ENCODE results near the gene ARHGAP42.

DNA sequence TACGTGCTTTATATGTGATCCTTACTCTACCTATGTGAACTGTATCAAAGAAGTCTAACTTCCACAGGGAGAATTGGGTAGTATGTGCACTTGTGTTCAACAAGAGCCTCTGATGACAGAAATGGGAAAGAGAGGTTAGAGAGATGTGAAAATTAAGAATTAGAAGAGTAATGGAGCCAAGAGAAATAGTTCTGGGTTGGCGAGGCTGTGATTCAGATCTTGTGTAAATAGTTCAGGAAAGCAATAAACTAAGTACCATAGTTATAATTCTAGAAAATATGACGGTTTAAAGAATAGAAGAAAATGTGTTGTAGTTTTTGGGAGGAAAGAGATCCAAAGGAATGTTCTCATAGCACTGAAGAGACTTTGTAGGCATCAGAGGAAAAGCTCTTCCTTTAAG, 112.4 kb downstream of the ARHGAP42 start:
- TF ChIP-seq MAFK (IDR thresholded peaks at IDR 0.05; ENCODE audit: low read depth, low read length), result no peak
- TF ChIP-seq BHLHE40 (IDR thresholded peaks at IDR 0.05; ENCODE audit: low read depth, low read length), result no peak
- TF ChIP-seq POLR2A (IDR thresholded peaks at IDR 0.05; ENCODE audit: low read depth, low read length), result no peak
- no peak for TF ChIP-seq NFE2L2 (IDR thresholded peaks at IDR 0.05; ENCODE audit: low read depth, low read length)

Data from IMR-90 (cell line).